ENCODE measurements around the gene PLCH1.

PLCH1 gene

GRCh38 chr3:155369735-155370134 lies 375.1 kb downstream of the PLCH1 start:
- DNase-seq: no peak

GRCh38 chr3:155369244-155369643 lies 375.6 kb downstream of the PLCH1 start:
- DNase-seq: no peak

GRCh38 chr3:155368786-155369185 lies 376.1 kb downstream of the PLCH1 start:
- no peak for DNase-seq

- no peak for DNase-seq
Observed at GRCh38 chr3:155367506-155367905, 377.4 kb downstream of the PLCH1 start.

- no peak for DNase-seq
Observed at GRCh38 chr3:155365178-155365783, 379.6 kb downstream of the PLCH1 start.

- no peak for DNase-seq
Observed at GRCh38 chr3:155364492-155364891, 380.4 kb downstream of the PLCH1 start.

GRCh38 chr3:155363690-155364070 lies 381.2 kb downstream of the PLCH1 start:
- DNase-seq: no peak

GRCh38 chr3:155362808-155363689 lies 381.8 kb downstream of the PLCH1 start:
- no peak for DNase-seq

GRCh38 chr3:155360281-155360680 lies 384.6 kb downstream of the PLCH1 start:
- no peak for DNase-seq

GRCh38 chr3:155356594-155357370 lies 388.1 kb downstream of the PLCH1 start:
- DNase-seq: no peak

- no peak for DNase-seq
Observed at GRCh38 chr3:155354658-155355057, 390.2 kb downstream of the PLCH1 start.

GRCh38 chr3:155352900-155353490 lies 391.9 kb downstream of the PLCH1 start:
- peak; percentile 8 for DNase-seq

- no peak for DNase-seq
Observed at GRCh38 chr3:155350571-155350970, 394.3 kb downstream of the PLCH1 start.

- no peak for DNase-seq
Observed at GRCh38 chr3:155347901-155348300, 397.0 kb downstream of the PLCH1 start.

- DNase-seq: no peak
Observed at GRCh38 chr3:155342344-155342743, 402.5 kb downstream of the PLCH1 start.

- DNase-seq: no peak
Observed at GRCh38 chr3:155339052-155339451, 405.8 kb downstream of the PLCH1 start.

GRCh38 chr3:155335724-155336354 lies 409.0 kb downstream of the PLCH1 start:
- no peak for DNase-seq

- peak; percentile 40 for DNase-seq
Observed at GRCh38 chr3:155334914-155335723, 409.8 kb downstream of the PLCH1 start.

- no peak for DNase-seq
Observed at GRCh38 chr3:155334215-155334913, 410.5 kb downstream of the PLCH1 start.

- no peak for DNase-seq
Observed at GRCh38 chr3:155332716-155333115, 412.2 kb downstream of the PLCH1 start.

GRCh38 chr3:155331078-155331477 lies 413.8 kb downstream of the PLCH1 start:
- DNase-seq: no peak
